SU-DHL-6 (cell line): ENCODE measurements around the gene INO80C.

Source experiments
- H2AFZ ChIP-seq: fragments of 200-600 bp; sonication (generic); 2 replicates; pipeline ENCODE4 v1.6.1; 2014; ENCODE audit warnings: low read depth, mild to moderate bottlenecking, moderate library complexity, mixed read lengths, antibody characterized with exemption, low read length; ENCODE audit not compliant: severe bottlenecking
- H3F3A ChIP-seq: fragments of 200-600 bp; shearing (Covaris generic); 2 replicates; pipeline ENCODE4 v1.6.0; 2016; ENCODE audit warnings: antibody characterized with exemption, mild to moderate bottlenecking; ENCODE audit not compliant: insufficient read depth
- H3K27ac ChIP-seq: fragments of 200-600 bp; sonication (generic); 2 replicates; pipeline ENCODE4 v1.5.1; 2016; ENCODE audit warnings: low read depth, mild to moderate bottlenecking, low read length, moderate library complexity, mixed read lengths
- H3K27me3 ChIP-seq: fragments of 200-600 bp; sonication (generic), shearing (Covaris generic); 2 replicates; pipeline ENCODE4 v1.6.0; 2014; ENCODE audit warnings: mild to moderate bottlenecking, low read length
- H3K36me3 ChIP-seq: fragments of 200-600 bp; sonication (generic); 2 replicates; pipeline ENCODE4 v1.6.1; 2014; ENCODE audit warnings: mild to moderate bottlenecking, low read length, mixed read lengths
- H3K4me2 ChIP-seq: fragments of 300-600, 200-600 bp; shearing (Covaris generic), sonication (generic); 2 replicates; pipeline ENCODE4 v1.6.0; 2014; ENCODE audit warnings: low read length, low read depth, mild to moderate bottlenecking; ENCODE audit not compliant: poor library complexity, severe bottlenecking
- H3K4me3 ChIP-seq: fragments of 200-600 bp; sonication (generic); 2 replicates; pipeline ENCODE4 v1.5.1; 2014; ENCODE audit warnings: antibody characterized with exemption, low read length, mild to moderate bottlenecking, mixed read lengths; ENCODE audit not compliant: insufficient read depth, poor library complexity, severe bottlenecking
- H3K79me2 ChIP-seq: fragments of 200-600 bp; sonication (generic); 2 replicates; pipeline ENCODE4 v1.6.1; 2014; ENCODE audit warnings: mild to moderate bottlenecking, low read length, moderate library complexity; ENCODE audit not compliant: insufficient read depth
- H3K9ac ChIP-seq: fragments of 200-600 bp; sonication (generic); 2 replicates; pipeline ENCODE4 v1.7.0; 2014; ENCODE audit warnings: mild to moderate bottlenecking, low read length
- H3K9me2 ChIP-seq: fragments of 200-600 bp; sonication (generic); replicated peaks from 2 replicates; pipeline ENCODE4 v1.6.1; 2014; ENCODE audit warnings: low read length; ENCODE audit not compliant: insufficient read depth
- H3K9me3 ChIP-seq: fragments of 200-600 bp; sonication (generic); 2 replicates; pipeline ENCODE4 v1.6.1; 2014; ENCODE audit warnings: low read length, mixed read lengths; ENCODE audit not compliant: insufficient read depth
- H4K20me1 ChIP-seq: fragments of 200-600 bp; sonication (generic); 2 replicates; pipeline ENCODE4 v1.6.1; 2014; ENCODE audit warnings: low read depth, mild to moderate bottlenecking, antibody characterized with exemption, low read length, moderate library complexity, mixed read lengths
- EZH2phosphoT487 ChIP-seq: fragments of 200-600 bp; sonication (generic), shearing (Covaris generic); conservative IDR thresholded peaks from 2 replicates; pipeline ENCODE4 v1.6.1; 2018; ENCODE audit warnings: mild to moderate bottlenecking, antibody characterized with exemption, low read length, moderate library complexity, mixed read lengths
- TF ChIP-seq, protein P1 (sequence below): fragments of 200-600 bp; sonication (generic); IDR thresholded peaks from one replicate; pipeline ENCODE4 v1.5.1; 2017; ENCODE audit warnings: antibody characterized with exemption, mild to moderate bottlenecking, low read length, moderate library complexity; ENCODE audit not compliant: insufficient read depth, poor library complexity, severe bottlenecking

INO80C gene

DNA sequence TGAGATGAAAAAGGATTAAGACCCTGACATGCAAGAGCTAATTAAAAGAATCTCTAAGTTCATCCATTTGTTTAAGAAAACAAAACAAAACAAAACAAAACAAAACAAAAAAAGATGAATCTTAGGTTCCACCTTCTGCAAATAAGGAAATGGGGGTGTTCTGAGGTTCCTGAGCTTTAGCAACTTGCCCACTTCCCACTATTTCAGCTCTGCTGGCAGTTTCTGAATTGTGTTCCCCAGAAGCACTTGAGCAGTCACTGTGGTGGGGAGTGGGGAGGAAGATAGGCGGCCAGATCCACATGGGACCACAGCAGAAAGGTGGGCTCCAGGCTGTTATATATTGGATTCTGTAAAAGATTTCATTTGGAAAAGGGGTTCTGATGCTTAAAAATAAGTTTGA, 20.3 kb downstream of the INO80C start:
- Histone ChIP-seq H3K36me3 (peaks cover 6% of the 10 kb centered on the region; the same call in 1 of the 2 replicates), H3K4me2 (no peak overlapping the region), H3K79me2 (no peaks in the 10 kb centered on the region), H2AFZ (no peak overlapping the region), H3F3A (no peaks in the 10 kb centered on the region), H3K4me3 (no peak overlapping the region), H4K20me1 (no peaks in the 10 kb centered on the region), H3K9me3 (no peaks in the 10 kb centered on the region), H3K27me3 (no peaks in the 10 kb centered on the region), H3K27ac (no peak overlapping the region), H3K9ac (no peak overlapping the region), H3K9me2 (no peaks in the 10 kb centered on the region)
- TF ChIP-seq EZH2phosphoT487: no peak
- TF ChIP-seq, protein P1, sequence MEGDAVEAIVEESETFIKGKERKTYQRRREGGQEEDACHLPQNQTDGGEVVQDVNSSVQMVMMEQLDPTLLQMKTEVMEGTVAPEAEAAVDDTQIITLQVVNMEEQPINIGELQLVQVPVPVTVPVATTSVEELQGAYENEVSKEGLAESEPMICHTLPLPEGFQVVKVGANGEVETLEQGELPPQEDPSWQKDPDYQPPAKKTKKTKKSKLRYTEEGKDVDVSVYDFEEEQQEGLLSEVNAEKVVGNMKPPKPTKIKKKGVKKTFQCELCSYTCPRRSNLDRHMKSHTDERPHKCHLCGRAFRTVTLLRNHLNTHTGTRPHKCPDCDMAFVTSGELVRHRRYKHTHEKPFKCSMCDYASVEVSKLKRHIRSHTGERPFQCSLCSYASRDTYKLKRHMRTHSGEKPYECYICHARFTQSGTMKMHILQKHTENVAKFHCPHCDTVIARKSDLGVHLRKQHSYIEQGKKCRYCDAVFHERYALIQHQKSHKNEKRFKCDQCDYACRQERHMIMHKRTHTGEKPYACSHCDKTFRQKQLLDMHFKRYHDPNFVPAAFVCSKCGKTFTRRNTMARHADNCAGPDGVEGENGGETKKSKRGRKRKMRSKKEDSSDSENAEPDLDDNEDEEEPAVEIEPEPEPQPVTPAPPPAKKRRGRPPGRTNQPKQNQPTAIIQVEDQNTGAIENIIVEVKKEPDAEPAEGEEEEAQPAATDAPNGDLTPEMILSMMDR: no peak

DNA sequence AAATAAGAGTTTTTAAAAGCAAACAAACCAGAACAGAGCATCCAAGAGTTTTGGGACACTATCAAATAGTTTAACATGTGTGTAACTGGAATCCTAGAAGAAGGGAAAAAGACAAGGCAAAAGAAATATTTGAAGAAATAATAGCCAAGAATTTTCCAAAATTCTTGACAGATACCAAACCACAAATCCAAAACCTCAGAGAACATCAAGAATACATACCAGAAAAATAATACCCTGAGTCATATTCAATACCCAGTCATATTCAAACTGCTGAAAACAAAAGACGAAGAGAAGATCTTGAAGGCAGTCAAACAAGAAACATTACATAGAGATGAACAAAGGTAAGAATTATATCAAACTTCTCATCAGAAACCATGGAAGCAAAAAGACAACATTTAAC, 22.9 kb downstream of the INO80C start:
- Histone ChIP-seq H3K9me3 (no peaks in the 10 kb centered on the region), H3K79me2 (no peaks in the 10 kb centered on the region)
- TF ChIP-seq, protein P1: no peak
- TF ChIP-seq EZH2phosphoT487: no peak

DNA sequence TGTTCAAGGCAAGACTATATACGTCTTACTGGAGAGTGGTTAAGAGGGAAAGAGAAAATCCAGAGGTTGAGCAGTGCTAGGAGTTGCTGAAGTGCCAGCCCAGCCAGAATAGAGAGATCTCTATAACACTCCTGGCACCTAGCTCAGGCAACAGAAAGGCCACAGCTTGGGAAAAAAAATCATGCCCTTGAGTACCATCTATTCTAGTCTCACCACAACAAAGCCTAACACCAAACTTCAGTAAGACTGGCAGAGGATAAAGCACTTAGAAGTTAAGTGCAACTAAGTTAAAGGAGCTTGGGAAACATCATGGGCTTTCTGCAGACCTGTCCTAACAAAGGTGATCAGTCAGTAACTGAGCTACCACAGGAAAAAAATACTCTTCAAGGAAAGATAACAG, 24.2 kb downstream of the INO80C start:
- H3K9ac ChIP-seq: no peak overlapping the region
- no peaks in the 10 kb centered on the region for H4K20me1 ChIP-seq
- H3K36me3 ChIP-seq: peaks cover 6% of the 10 kb centered on the region; the same call in 1 of the 2 replicates
- no peaks in the 10 kb centered on the region for H3K9me2 ChIP-seq
- no peaks in the 10 kb centered on the region for H3K79me2 ChIP-seq
- no peaks in the 10 kb centered on the region for H3K9me3 ChIP-seq
- H3K4me3 ChIP-seq: no peak overlapping the region
- no peak overlapping the region for H3K4me2 ChIP-seq
- no peaks in the 10 kb centered on the region for H3K27me3 ChIP-seq
- no peak overlapping the region for H2AFZ ChIP-seq
- no peaks in the 10 kb centered on the region for H3F3A ChIP-seq
- TF ChIP-seq EZH2phosphoT487: no peak
- TF ChIP-seq, protein P1: no peak
- no peak overlapping the region for H3K27ac ChIP-seq

More for the DNA sequence above, 22.9 kb downstream of the INO80C start:
- no peak overlapping the region for H3K4me2 ChIP-seq
- H4K20me1 ChIP-seq: no peaks in the 10 kb centered on the region
- H3K27me3 ChIP-seq: no peaks in the 10 kb centered on the region
- H3K9me2 ChIP-seq: no peaks in the 10 kb centered on the region
- peaks cover 6% of the 10 kb centered on the region; the same call in 1 of the 2 replicates for H3K36me3 ChIP-seq
- no peak overlapping the region for H2AFZ ChIP-seq
- H3K9ac ChIP-seq: no peak overlapping the region
- H3K4me3 ChIP-seq: no peak overlapping the region
- H3F3A ChIP-seq: no peaks in the 10 kb centered on the region
- no peak overlapping the region for H3K27ac ChIP-seq
